Suprapubic skin (tissue), 4 donors: ENCODE data around the gene DGKH. TPM values are rescaled to one million over a fixed set of nuclear protein-coding genes. Genes with fewer than 3 reads are reported as not detected.

Source experiments
- DNase-seq, 2 donors: peaks; one replicate each; pipeline ENCODE4 v3.0.0-alpha.2; 2019; ENCODE audit warnings: low spot score in 2 of 2
- H3K27ac ChIP-seq: fragments of 200-600 bp; sonication (generic); one replicate; pipeline ENCODE4 v1.5.1; 2019
- H3K27me3 ChIP-seq: fragments of 200-600 bp; sonication (generic); one replicate; pipeline ENCODE4 v1.5.1; 2019
- H3K36me3 ChIP-seq: fragments of 200-600 bp; sonication (generic); one replicate; pipeline ENCODE4 v1.5.1; 2019
- H3K4me1 ChIP-seq: fragments of 200-600 bp; sonication (generic); one replicate; pipeline ENCODE4 v1.5.1; 2019
- H3K4me3 ChIP-seq: fragments of 200-600 bp; sonication (generic); one replicate; pipeline ENCODE4 v1.5.1; 2019; ENCODE audit warnings: mild to moderate bottlenecking
- H3K9me3 ChIP-seq: fragments of 200-600 bp; sonication (generic); one replicate; pipeline ENCODE4 v1.5.1; 2019
- CTCF ChIP-seq, 2 donors: fragments of 200-600 bp in 1 of 2; fragments of 450-650 bp in 1 of 2; sonication (generic) in 1 of 2; IDR thresholded peaks; one replicate each; pipeline ENCODE4 v1.5.1; 2016 to 2019; ENCODE audit warnings: antibody characterized with exemption in 2 of 2, mild to moderate bottlenecking in 1 of 2, moderate library complexity in 1 of 2
- EP300 ChIP-seq: sonication (generic); formaldehyde crosslinking; IDR thresholded peaks from one replicate; pipeline ENCODE4 v1.6.1; 2017; ENCODE audit warnings: antibody characterized with exemption
- POLR2A ChIP-seq, 2 donors: fragments of 450-650 bp; IDR thresholded peaks; one replicate each; pipeline ENCODE4 v1.6.1; 2017; ENCODE audit warnings: antibody characterized with exemption in 2 of 2, mild to moderate bottlenecking in 2 of 2, moderate library complexity in 2 of 2
- POLR2AphosphoS5 ChIP-seq, 3 donors: sonication (generic); formaldehyde crosslinking; IDR thresholded peaks; one replicate each; pipeline ENCODE4 v1.6.1; 2017; ENCODE audit warnings: antibody characterized with exemption in 3 of 3
- WGBS: methylation state at CpG from one replicate; pipeline ENCODE4 v1.1.5; 2018; 5-methylcytosine and 5-hydroxymethylcytosine counted together
- total RNA-seq, 4 donors: library from RNA; depleted of rRNA; stranded (reverse); fragments of >200 nt; gene quantifications; one replicate each; pipeline ENCODE4 v1.1.0, GENCODE V29; 2016

Gene DGKH
- total RNA-seq, 4 donors from 2014 or later, result 14.8 to 28.0 (median 16.9) TPM

GRCh38 chr13:42073683-42074082, 25.2 kb downstream of the DGKH start:
- no peaks in the 10 kb centered on the region for H3K4me1 ChIP-seq
- 80% methylated on average over 3 of the region's 3 CpGs for WGBS
- H3K27ac ChIP-seq, result no peak overlapping the region
- H3K9me3 ChIP-seq, result no peaks in the 10 kb centered on the region
- no peak for TF ChIP-seq CTCF (IDR thresholded peaks at IDR 0.05)
- no peak overlapping the region for H3K4me3 ChIP-seq
- H3K27me3 ChIP-seq, result no peaks in the 10 kb centered on the region
- peaks cover 4% of the 10 kb centered on the region for H3K36me3 ChIP-seq
- no peak for DNase-seq

DNA sequence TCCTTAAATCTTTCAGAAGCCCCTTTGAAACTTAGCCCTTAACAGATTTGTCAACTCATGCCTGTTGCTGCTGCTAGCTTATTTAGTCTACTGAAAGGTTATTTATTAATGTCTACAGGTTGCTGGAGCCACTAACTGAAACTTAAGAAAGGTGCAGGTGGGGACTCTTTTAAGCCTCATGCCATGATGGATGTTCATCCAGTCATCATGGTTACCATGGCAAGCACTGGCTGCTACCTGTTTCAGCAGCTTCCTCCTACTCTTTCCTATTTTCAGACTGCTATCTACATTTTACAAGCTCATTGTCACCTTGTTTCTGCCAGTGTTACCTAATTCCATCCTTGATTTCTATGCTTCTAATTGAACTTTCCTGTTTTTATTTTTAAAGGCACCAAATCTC, 27.1 kb downstream of the DGKH start:
- H3K4me3 ChIP-seq, result no peak overlapping the region
- H3K9me3 ChIP-seq, result no peaks in the 10 kb centered on the region
- H3K27me3 ChIP-seq, result no peaks in the 10 kb centered on the region
- no peak for TF ChIP-seq POLR2AphosphoS5 (IDR thresholded peaks at IDR 0.05)
- no peak for TF ChIP-seq CTCF (IDR thresholded peaks at IDR 0.05)
- no peak for TF ChIP-seq POLR2A (IDR thresholded peaks at IDR 0.05)
- TF ChIP-seq EP300, result no peak
- H3K27ac ChIP-seq, result no peak overlapping the region
- no peaks in the 10 kb centered on the region for H3K4me1 ChIP-seq
- peaks cover 4% of the 10 kb centered on the region for H3K36me3 ChIP-seq
- DNase-seq, result no peak

DNA sequence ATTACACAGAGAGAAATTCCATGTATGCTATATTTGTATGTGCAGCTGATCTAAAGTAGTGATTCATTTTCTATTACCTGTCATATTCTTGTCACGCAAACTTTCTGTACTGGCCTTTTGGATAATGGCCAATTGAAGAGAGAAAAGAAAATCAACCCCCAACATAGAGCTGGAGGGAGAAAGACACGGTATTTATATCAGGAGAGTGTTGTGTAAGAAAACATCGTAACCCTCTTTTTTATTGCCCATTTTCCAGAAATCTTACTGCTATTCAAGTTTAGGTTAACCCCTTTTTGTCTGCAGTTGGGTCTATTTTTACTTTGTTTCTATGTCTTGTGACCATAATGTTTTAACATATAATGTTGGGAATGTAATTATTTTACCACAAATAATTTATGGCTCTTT, 27.9 kb downstream of the DGKH start:
- Histone ChIP-seq H3K27me3 (no peaks in the 10 kb centered on the region), H3K36me3 (peaks cover 4% of the 10 kb centered on the region), H3K27ac (no peak overlapping the region), H3K4me1 (no peaks in the 10 kb centered on the region), H3K4me3 (no peak overlapping the region), H3K9me3 (no peaks in the 10 kb centered on the region)
- WGBS, result 49% methylated on average over 3 of the region's 3 CpGs
- no peak for DNase-seq
- TF ChIP-seq EP300, result no peak
- TF ChIP-seq POLR2A (IDR thresholded peaks at IDR 0.05), result no peak

GRCh38 chr13:42078128-42078808, 29.8 kb downstream of the DGKH start:
- H3K4me3 ChIP-seq, result no peak overlapping the region
- H3K27me3 ChIP-seq, result no peaks in the 10 kb centered on the region
- H3K4me1 ChIP-seq, result no peaks in the 10 kb centered on the region
- TF ChIP-seq POLR2AphosphoS5 (IDR thresholded peaks at IDR 0.05) (no peak), CTCF (IDR thresholded peaks at IDR 0.05) (no peak), EP300 (no peak), POLR2A (IDR thresholded peaks at IDR 0.05) (no peak)
- no peaks in the 10 kb centered on the region for H3K9me3 ChIP-seq
- no peak overlapping the region for H3K27ac ChIP-seq
- WGBS, result 85% methylated on average over 5 of the region's 5 CpGs
- DNase-seq, result no peak
- no peaks in the 10 kb centered on the region for H3K36me3 ChIP-seq

DNA sequence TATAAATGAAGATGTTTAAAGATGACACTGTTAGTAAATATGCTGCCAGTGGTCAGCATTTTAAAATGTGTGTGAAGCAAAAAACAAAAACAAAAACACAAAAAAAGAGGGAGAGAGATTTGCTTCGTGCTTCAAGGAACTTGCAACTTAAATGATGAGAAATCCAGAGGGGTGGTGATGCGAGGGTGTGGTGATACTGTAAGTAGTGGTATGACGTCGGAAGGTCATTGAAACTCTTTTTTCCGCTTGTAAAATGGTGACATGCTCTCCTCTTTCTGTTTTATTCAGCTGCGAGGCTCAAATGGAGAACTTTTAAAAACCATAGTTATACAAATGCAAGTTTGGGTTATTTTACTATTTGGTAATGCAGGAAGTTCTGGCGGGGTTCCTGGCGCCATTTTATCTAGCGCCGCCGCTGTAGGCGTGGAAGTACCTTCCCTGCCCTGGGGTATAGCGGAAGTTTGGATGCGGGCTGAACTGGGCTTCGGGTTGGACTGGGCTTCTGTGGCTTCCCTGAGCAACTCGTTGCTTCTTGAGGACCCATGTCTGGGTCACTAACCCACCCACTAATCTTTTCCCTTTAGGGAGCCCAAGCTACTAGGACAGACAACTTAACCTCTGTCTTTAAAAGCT, 34.8 kb downstream of the DGKH start:
- Histone ChIP-seq H3K4me1 (no peaks in the 10 kb centered on the region), H3K4me3 (no peak overlapping the region), H3K9me3 (no peaks in the 10 kb centered on the region), H3K36me3 (no peaks in the 10 kb centered on the region), H3K27ac (no peak overlapping the region), H3K27me3 (no peaks in the 10 kb centered on the region)
- DNase-seq, result no peak
- TF ChIP-seq EP300, result no peak
- TF ChIP-seq POLR2AphosphoS5 (IDR thresholded peaks at IDR 0.05), result no peak
- 92% methylated on average over 16 of the region's 16 CpGs for WGBS

GRCh38 chr13:42084722-42085121, 36.3 kb downstream of the DGKH start:
- no peaks in the 10 kb centered on the region for H3K4me1 ChIP-seq
- no peaks in the 10 kb centered on the region for H3K9me3 ChIP-seq
- 88% methylated on average over 1 of the region's 1 CpG for WGBS
- no peak overlapping the region for H3K4me3 ChIP-seq
- no peak overlapping the region for H3K27ac ChIP-seq
- H3K27me3 ChIP-seq, result no peaks in the 10 kb centered on the region
- no peaks in the 10 kb centered on the region for H3K36me3 ChIP-seq
- TF ChIP-seq POLR2AphosphoS5 (IDR thresholded peaks at IDR 0.05) (no peak), EP300 (no peak)
- DNase-seq, result no peak
